Hematopoietic multipotent progenitor cell treated with erythropoietin and hydrocortisone succinate and interleukin-3 and kit ligand, for 6 days (in vitro differentiated cells): ENCODE results near the gene PIGX.

Source experiments
- DNase-seq: peaks from one replicate; pipeline ENCODE4 v3.0.0-alpha.2; 2015

Gene PIGX

GRCh38 chr3:196763179-196763578, 51.0 kb downstream of the PIGX start:
- no peak for DNase-seq

- DNase-seq, result no peak
Measured at GRCh38 chr3:196765454-196765853, 53.3 kb downstream of the PIGX start.

GRCh38 chr3:196771067-196771466, 58.9 kb downstream of the PIGX start:
- no peak for DNase-seq

GRCh38 chr3:196772102-196772501, 59.9 kb downstream of the PIGX start:
- DNase-seq, result no peak

GRCh38 chr3:196772897-196773296, 60.7 kb downstream of the PIGX start:
- DNase-seq, result no peak

GRCh38 chr3:196774191-196774820, 62.1 kb downstream of the PIGX start:
- DNase-seq, result no peak

- no peak for DNase-seq
Measured at GRCh38 chr3:196774848-196775422, 62.8 kb downstream of the PIGX start.

GRCh38 chr3:196775938-196776337, 63.8 kb downstream of the PIGX start:
- no peak for DNase-seq

GRCh38 chr3:196777836-196778235, 65.7 kb downstream of the PIGX start:
- no peak for DNase-seq

- DNase-seq, result no peak
Measured at GRCh38 chr3:196778755-196779154, 66.6 kb downstream of the PIGX start.

- DNase-seq, result no peak
Measured at GRCh38 chr3:196782511-196782910, 70.3 kb downstream of the PIGX start.
